Activated CD8-positive, alpha-beta memory T cell treated with anti-CD3 and anti-CD28 coated beads, Interleukin-2, amount 50 U/mL, for 24 hours (primary cell): ENCODE results near the gene PIK3CG.
"Not testable (repeated sequence)": the region's sequence is repeated elsewhere in the genome, so short reads cannot be mapped to it uniquely, and the experiment has no call there.

Source experiments
- DNase-seq: peaks from one replicate; pipeline ENCODE4 v3.0.0-alpha.2; 2020; ENCODE audit errors: extremely low read depth

Gene PIK3CG

DNA sequence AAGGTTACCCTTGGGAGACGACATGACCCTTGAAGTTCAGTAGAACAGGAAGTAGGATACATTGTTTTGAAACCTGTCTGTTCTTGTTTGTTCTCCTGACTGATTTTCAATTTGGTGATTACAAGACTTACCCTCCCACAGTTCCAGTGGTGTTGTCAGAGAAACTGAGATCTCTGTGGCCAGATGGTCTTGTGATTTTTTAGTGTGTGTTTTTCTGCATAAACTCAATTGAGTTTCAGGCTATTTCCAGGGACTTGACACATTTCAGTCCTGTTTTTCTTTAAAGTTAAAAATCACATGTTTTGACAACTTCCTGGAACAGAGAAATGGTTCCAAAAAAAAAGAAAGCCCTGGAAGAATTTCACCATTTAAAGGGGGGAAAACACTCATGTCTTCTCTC, 22.3 kb downstream of the PIK3CG start:
- no peak for DNase-seq

DNA sequence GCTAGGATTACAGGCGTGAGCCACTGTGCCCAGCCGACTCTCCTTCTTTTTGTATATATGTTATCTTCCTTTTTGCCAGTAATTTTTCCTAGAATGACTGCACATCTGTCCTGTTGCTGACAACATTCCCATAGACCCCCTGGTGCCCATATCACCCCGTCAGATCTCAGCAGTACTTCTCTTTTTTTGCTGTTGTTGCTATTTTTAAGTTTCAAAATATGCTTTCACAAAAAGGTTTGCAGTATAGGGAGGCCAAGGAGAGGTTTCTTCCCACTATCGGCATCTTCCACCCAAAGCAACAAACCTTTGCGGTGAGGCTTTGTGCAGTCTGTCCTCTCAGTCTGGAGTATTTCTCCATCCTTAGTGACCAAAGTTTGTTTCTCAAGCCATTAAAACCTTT, 23.1 kb downstream of the PIK3CG start:
- DNase-seq: no peak

DNA sequence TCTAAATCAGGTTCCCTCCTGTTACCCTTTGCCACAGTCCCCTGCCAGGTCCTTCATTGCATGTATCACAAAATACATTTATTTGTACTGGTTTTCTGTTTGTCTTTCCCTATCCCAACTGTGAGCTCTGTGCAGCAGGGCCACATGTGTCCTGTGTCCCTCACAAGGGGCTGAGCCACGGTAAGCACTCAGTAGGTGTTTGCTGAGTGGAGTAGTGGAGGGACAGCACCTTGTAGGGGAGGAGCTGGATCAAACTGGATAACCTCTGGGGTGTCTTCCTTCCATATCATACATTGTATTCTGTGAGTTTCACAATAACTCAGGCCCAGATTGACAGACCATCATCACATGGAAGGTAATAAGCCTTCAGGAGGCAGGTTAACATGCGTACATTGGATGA, 25.9 kb downstream of the PIK3CG start:
- DNase-seq: no peak

DNA sequence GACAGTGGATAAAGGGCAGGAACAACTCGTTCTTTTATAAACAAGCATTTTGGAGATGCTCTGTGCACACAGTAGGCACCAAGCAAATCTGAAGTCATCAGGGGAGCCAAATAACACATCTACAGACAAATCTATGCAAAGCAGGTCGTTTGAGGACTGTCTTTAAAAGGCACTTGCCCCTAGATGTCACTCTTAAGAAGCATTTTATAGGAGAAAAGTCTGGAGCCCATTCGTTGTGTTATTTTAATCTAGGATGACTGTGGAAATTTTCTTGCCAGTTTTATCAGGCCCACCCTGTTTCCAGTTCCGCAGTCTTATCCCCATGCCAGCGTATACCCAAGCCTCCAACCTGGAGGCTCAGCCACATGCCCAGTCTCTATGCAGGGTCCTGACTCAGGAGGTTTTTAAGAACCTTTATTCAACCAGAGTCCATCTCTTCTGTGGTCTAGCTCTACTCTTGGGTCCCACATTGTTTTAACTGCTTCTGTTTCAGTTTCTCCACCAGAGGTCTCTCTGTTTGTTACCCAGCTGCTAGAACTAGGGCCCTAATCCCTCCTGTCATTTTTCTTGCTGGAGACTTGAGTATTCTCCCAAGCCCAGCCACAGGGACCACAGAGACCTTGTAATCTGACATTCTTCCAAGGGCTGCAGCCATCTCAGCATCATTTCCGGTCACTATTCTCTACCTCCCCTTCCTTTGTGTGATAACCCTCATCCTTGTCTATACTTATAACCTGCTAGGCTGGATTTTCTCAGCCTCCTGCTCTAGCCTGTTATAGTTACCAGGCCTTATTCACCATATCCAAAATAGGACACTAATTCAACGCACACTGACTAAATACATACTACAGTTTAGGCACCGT, 26.7 kb downstream of the PIK3CG start:
- DNase-seq: no peak

DNA sequence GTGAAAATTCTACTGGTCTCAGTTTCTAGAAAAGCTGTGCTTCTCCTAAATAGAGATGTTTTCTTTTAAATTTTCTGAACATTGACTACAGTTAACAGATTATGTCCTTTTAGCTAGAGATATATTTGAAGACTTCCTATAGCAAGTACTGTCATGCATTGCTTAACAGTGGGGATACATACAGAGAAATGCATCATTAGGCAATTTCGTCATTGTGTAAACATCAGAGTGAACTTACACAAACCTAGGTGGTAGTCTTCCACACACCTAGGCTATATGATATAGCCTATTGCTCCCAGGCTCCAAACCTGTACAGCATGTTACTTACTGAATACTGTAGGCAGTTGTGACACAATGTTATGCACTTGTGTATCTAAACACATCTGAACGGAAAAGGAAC, 28.5 kb downstream of the PIK3CG start:
- DNase-seq: no peak

DNA sequence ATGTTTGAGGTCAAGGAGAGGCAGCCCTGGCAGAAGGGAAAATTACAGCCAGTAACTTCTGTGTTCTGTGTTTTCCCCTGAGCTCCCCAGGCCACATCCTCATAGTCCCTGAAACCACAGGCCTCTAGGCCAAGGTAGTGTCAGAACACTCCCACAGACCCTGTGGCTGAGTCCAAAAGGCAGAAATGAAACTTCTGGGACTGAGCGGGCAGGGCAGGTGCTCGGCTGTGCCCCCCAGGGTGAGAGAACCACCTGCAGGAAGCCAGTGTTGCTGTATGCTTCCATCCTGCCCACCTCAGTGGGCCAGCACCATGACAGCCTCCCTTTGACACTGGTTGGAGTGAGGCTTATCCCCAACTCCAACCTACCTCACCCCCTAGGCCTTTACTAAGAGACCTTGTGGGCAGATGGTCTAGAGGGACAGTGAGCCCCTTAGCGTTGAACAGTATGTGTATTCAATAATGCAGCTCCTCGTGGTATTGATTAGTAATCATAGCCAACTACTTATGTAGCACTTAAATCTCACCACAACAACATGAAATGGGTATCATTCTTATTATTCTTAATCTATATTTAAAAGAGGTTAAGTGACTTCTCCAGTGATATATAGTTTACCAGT, 30.3 kb downstream of the PIK3CG start:
- no peak for DNase-seq

DNA sequence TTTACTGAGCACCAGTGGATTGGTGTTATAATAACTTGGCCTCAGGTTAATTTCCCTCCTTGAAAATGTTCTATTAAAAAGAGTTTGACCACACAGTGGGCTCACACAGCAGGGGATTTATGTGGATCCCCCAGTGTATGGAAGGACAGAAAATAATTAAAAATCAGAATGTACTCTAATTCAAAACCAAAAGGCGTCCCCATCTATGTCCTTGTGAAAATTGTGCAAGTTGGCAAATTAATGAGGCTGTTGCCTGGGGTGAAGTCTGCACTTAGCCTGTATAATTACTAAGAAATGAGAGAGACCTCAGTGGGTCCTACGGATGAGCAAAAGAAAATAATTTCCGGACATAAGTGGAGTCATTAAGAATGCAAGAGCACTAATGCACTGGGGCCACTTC, 31.1 kb downstream of the PIK3CG start:
- DNase-seq: no peak

DNA sequence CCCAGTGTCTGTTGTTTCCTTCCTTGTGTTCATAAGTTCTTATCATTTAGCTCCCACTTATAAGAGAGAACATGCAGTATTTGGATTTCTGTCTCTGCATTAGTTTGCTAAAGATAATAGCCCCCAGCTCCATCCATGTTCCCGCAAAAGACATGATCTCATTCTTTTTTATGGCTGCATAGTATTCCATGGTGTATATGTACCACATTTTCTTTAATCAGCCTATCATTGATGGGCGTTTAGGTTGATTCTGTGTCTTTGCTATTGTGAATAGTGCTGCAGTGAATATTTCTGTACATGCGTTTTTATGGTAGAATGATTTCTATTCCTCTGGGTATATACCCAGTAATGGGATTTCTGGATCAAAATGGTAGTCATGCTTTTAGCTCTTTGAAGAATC, 32.5 kb downstream of the PIK3CG start:
- not testable (repeated sequence) for DNase-seq

DNA sequence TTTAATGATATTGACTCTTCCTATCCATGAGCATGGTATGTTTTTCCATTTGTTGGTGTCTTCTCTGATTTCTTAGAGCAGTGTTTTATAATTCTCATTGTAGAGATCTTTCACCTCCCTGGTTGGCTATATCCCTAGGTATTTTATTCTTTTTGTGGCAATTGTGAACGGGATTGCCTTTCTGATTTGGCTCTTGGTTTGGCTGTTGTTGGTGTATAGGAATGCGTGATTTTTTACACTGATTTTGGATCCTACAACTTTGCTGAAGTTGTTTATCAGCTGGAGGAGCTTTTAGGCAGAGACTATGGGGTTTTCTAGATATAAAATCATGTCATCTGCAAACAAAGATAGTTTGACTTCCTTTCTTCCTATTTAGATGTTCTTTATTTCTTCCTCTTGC, 33.9 kb downstream of the PIK3CG start:
- DNase-seq: not testable (repeated sequence)

DNA sequence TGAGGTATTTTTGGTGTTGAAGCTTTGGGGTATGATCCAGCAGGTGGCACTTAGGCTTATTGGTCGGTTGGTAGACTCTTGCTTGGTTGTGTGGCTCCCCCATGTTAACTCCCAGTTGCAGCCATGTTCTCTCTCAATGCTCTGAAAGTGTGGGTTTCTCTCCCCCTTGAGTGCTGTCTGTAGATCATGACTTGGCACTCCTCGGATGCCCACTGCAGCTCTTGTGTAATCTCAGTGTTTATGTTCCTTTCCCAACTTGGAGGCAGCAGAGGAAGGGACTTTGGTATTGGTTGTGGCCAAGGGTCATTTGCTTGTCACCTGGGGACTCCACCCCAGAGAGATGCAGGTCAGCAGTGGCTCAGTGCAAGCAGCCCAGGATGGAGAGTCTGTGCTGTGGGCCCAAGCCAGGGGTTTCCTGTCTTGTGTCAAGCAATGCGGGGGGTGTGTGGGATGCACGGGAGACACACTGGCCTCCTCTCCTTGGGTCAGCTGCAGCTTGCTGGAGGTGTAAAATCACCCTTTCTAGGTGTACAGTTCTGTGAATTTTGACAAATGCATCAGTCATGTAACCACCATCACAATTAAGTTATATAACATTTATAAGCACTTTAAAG, 36.9 kb downstream of the PIK3CG start:
- no peak for DNase-seq

DNA sequence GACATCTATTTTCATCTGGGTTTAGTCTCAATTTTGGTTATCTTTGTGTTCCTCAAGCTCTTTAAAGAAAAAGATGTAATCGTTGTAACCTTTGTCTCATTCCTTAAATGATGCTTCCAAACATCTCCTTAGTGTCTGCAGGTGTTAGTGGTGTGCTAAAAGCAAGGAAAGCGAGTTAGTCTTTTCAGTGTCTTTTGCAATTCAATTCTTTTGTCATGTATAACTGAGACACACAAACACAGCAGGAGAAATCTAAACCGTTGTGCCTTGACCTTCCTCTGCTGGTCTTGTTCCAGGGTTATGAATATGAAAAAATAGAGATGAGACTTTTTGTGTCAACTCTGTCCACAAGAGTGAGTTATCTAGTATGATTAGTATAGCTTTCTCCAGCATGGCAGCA, 40.7 kb downstream of the PIK3CG start:
- no peak for DNase-seq

DNA sequence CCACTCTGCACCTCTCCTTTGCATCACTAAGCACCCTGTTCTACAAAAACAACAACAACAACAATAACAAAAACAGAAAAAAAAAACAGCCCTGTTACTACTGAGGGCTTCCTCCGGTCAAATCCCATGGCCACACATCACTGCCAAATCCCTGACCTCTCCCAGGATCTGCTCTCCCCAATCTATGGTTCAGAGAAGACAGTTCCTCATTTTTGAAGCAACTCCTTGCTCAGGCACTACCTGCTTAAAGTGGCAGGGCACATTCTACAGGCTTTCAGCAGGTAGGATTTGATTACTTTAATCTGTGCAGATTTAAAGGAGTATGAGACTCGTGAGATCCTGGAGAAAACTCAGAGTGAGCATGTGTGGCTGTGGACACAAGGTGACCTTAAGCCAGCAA, 46.9 kb downstream of the PIK3CG start:
- no peak for DNase-seq

DNA sequence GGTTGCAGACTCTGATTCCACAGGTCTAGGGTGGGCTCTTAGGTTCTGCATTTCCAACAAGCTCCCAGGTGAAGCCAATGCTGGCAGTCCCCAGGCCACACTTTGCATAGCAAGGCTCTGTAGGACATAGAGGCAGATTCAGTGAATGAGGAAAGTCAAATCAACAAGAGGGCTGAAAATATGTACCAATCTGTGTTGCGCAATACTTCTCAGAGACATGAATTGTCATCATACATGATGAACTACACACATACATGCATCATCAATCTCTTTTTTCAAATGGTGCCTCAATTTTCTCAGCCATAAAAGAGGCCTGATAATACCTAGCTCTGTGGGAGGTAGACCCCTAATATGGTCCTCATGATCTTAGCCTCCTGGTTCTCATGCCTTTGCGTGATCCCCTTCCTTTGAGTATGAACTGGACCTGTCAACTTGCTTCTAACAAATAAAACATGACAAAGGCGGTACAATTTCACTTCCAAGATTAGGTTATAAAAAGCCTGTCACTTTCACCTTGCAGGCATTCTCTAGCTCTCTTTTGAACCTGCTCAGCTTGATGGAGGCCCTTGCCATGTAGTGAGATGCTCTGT, 49.0 kb downstream of the PIK3CG start:
- DNase-seq: no peak

DNA sequence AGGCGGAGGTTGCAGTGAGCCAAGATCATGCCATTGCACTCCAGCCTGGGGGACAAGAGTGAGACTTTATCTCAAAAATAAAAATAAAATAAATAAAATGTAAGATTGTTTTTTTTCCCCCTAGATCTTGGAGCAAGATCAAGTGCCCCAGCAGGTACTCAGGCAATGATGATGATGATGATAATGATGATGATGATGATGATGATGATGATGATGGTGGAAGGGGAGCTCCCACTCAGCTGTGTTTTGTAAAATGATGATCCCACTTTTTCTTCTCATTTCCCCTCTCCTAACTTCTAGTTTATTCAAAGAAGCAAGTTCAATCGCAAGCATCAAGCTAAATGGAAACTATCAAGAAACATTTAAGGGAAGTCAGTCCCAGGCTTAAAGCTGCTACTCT, 50.3 kb downstream of the PIK3CG start:
- no peak for DNase-seq

DNA sequence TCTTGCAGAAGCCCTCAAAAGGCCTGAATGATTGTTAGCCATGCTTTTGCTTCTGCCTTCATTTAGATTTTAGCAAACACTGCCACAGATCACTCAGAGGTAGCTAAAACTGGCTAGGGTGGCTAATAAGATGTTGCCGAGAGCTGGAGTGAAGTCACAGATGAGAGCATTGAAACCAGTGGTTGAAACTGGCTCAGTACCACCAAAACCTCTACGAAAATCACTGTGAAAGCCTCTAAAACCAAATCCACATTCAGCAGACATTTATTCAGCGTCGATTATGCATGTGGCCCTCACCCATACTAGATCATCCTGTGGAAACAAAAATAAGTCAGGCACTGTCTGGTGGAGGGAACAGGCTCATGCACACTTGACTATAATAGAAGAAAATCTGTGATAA, 50.8 kb downstream of the PIK3CG start:
- no peak for DNase-seq

DNA sequence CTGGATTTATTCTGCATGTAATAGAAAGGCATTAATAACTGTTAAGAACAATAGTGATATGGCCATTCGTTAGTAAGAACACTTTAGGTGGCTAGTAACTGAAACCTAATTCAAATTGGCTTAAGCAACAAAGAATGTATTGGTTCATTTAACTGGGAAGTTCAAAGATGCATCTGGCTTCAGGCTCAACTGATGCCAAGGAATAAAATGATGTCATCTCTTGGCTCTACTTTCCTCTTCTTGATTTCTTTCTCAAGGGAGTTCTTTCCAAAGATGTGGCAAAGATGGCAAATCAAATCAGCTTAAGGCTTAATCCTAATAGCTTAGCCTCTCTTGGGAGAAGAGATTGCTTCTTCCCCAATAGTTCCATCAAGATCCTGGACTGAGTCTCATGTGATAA, 51.6 kb downstream of the PIK3CG start:
- DNase-seq: no peak

DNA sequence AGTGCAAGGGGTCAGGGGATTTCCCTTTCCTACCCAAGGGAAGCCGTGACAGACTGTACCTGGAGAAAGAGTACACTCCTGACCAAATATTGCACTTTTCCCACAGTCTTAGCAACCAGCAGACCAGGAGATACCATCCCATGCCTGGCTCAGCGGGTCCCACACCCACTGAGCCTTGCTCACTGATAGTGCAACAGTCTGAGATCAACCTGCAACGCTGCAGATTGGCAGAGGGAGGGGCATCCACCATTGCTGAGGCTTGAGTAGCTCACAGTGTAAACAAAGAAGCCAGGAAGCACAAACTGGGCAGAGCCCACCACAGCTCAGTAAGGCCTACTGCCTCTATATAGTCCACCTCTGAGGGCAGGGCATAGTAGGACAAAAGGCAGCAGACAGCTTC, 53.9 kb downstream of the PIK3CG start:
- no peak for DNase-seq

DNA sequence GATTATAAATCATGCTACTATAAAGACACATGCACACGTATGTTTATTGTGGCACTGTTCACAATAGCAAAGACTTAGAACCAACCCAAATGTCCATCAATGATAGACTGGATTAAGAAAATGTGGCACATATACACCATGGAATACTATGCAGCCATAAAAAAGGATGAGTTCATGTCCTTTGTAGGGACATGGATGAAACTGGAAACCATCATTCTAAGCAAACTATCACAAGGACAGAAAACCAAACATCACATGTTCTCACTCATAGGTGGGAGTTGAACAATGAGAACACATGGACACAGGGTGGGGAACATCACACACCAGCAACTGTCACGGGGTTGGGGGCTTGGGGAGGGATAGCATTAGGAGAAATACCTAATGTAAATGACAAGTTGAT, 59.4 kb downstream of the PIK3CG start:
- DNase-seq: not testable (repeated sequence)

DNA sequence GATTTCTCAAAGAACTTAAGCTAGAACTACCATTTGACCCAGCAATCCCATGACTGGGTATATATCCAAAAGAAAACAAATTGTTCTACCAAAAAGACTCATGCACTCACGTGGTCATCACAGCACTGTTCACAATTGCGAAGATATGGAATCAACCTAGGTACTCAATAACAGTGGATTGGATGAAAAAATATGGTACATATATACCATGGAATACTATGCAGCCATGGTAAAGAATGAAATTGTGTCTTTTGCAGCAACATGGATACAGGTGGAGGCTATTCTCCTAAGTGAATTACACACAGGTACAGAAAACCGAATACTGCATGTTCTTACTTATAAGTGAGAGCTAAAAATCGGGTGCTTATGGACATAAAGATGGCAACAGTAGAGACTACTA, 61.8 kb downstream of the PIK3CG start:
- no peak for DNase-seq

DNA sequence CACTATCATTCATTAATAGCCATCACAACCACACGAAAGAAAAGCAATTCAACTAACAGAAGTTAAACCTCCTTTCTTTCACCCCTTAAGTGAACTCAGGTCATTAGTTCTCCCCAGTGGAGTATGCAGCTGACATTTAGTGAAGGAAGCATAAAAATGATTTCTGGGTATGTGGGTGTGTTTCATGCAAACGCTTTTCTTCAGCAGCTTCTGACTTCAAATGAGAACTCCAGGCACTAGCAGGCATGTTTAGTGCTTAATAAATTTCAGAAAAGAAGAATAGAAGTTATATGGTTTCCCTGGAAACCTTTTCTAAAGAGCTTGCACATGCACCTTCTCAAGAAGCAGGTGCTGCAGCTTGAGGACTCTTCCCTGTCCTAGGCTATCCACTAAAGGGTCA, 62.5 kb downstream of the PIK3CG start:
- DNase-seq: no peak

DNA sequence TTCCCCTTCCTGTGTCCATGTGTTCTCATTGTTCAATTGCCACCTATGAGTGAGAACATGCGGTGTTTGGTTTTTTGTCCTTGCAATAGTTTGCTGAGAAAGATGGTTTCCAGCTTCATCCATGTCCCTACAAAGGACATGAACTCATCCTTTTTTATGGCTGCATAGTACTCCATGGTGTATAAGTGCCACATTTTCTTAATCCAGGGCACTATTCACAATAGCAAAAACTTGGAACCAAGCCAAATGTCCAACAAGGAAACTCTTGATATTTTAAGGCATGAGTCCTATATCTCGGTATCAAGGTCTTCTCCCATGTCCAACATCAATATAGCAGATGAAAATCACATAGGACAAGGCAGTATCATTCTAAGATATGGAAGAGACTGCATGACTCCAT, 64.5 kb downstream of the PIK3CG start:
- DNase-seq: not testable (repeated sequence)

DNA sequence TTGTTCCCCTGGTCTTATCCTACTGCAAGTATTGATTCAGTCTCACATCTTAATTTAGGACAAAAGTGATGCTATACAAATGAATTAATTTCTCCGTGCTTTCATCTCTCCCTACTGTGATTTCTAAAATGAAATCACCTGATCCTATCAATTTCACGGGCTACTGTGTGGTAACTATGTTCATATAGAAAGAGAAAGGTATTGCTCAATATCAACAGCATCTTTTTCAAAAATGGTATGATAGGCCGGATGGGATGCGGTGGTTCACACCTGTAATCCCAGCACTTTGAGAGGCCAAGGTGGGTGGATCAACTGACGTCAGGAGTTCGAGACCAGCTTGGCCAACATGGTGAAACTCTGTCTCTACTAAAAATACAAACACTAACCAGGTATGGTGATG, 71.2 kb downstream of the PIK3CG start:
- no peak for DNase-seq

DNA sequence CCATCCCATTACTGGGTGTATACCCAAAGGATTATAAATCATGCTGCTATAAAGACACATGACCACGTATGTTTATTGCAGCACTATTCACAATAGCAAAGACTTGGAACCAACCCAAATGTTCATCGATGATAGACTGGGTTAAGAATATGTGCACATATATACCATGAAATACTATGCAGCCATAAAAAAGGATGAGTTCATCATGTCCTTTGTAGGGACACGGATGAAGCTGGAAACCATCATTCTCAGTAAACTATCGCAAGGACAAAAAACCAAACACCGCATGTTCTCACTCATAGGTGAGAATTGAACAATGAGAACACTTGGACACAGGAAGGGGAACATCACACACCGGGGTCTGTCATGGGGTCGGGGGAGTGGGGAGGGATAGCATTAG, 73.0 kb downstream of the PIK3CG start:
- DNase-seq: not testable (repeated sequence)
